OCI-LY3 (cell line): ENCODE measurements around the gene RBL1.
"Not testable (repeated sequence)": the region's sequence is repeated elsewhere in the genome, so short reads cannot be mapped to it uniquely, and the experiment has no call there.

Experiments
- EZH2phosphoT487 ChIP-seq: fragments of 200-600 bp; shearing (Covaris generic); IDR thresholded peaks from 2 replicates; pipeline ENCODE4 v1.6.1; 2018; ENCODE audit warnings: antibody characterized with exemption, mixed run types, low read depth
- TF ChIP-seq, protein P1 (sequence below): fragments of 200-600, 300-600 bp; sonication (generic); IDR thresholded peaks from 2 replicates; pipeline ENCODE4 v1.5.1; 2014; ENCODE audit warnings: antibody characterized with exemption, low read length, low read depth

GRCh38 chr20:36962354-36962941, 133.3 kb downstream of the RBL1 start:
- TF ChIP-seq EZH2phosphoT487: not testable (repeated sequence)
- TF ChIP-seq, protein P1, sequence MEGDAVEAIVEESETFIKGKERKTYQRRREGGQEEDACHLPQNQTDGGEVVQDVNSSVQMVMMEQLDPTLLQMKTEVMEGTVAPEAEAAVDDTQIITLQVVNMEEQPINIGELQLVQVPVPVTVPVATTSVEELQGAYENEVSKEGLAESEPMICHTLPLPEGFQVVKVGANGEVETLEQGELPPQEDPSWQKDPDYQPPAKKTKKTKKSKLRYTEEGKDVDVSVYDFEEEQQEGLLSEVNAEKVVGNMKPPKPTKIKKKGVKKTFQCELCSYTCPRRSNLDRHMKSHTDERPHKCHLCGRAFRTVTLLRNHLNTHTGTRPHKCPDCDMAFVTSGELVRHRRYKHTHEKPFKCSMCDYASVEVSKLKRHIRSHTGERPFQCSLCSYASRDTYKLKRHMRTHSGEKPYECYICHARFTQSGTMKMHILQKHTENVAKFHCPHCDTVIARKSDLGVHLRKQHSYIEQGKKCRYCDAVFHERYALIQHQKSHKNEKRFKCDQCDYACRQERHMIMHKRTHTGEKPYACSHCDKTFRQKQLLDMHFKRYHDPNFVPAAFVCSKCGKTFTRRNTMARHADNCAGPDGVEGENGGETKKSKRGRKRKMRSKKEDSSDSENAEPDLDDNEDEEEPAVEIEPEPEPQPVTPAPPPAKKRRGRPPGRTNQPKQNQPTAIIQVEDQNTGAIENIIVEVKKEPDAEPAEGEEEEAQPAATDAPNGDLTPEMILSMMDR: not testable (repeated sequence)
